Erythroblast (primary cell): Measurements from ENCODE around the gene RAB19.

Experiments
- DNase-seq, 2 experiments: peaks; one replicate each; lab custom pipeline; 2025; lab: John Stamatoyannopoulos, UW
- GATA1 ChIP-seq: IDR thresholded peaks from 2 replicates; pipeline ENCODE4 v1.6.1; 2011; ENCODE audit warnings: low read depth, mild to moderate bottlenecking, control low read depth, low read length, moderate library complexity
- POLR2A ChIP-seq: IDR thresholded peaks from 2 replicates; pipeline ENCODE4 v1.6.1; 2011; ENCODE audit warnings: mild to moderate bottlenecking, low read length

Gene RAB19, protein sequence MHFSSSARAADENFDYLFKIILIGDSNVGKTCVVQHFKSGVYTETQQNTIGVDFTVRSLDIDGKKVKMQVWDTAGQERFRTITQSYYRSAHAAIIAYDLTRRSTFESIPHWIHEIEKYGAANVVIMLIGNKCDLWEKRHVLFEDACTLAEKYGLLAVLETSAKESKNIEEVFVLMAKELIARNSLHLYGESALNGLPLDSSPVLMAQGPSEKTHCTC

DNA sequence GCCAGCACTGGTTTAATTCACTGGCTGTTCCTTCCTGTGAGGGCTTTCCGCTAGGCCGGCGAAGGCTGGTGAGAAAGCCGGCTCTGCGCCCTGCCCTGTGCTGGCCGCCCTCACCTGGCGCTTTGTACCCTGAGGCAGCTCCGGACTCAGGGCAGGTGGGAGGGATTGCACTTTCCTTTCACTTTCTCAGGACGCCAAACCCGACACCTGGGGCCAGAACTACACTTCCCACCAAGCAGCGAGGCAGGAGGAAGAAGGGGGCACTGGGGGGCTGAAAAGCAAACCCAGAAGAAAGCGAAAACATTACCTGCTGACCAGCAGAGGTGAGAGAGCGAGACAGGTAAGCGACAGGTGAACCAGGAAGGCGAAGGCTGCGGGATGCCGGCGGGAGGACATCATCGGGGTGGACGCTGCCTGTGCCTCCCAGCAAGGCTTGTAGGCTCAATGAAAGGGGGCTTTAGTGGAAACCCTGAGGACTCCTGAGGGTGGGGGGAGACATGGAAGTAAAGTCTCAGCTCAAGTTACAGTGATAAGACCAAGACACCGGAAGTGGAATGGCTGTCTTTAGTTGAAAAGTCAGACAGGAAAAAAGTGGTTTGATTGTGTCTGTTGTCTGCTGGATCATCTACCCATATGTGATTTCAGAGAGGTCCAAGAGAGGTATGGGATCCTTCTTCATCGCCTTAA lies at the start of gene RAB19:
Gene RAB19, plus strand, starts transcription at position 181 of the 687 bp plus-strand sequence. CDS start 3,589 bp downstream, outside the sequence.
- TF ChIP-seq POLR2A = no peak
- no peak for TF ChIP-seq GATA1
- DNase-seq = no peak

DNA sequence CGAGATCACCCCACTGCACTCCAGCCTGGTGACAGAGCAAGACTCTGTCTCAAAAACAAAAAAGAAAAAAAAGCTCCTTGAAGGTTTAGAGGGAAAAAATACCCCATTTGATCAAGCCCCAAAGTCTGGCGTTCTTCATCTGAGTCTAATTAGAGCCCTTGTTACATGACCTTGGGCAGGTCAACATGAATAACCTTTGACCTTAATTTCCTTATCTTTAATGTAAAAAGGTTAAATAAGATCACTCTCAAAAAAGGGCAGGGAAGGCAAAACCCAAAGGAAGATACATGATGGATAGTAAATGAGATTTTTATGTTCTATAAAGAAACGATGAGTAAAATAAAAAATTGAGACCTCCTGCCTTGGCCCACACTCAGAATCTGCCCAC lies 45.8 kb upstream of the RAB19 start:
- no peak for TF ChIP-seq GATA1
- no peak for TF ChIP-seq POLR2A
- no peak for DNase-seq

DNA sequence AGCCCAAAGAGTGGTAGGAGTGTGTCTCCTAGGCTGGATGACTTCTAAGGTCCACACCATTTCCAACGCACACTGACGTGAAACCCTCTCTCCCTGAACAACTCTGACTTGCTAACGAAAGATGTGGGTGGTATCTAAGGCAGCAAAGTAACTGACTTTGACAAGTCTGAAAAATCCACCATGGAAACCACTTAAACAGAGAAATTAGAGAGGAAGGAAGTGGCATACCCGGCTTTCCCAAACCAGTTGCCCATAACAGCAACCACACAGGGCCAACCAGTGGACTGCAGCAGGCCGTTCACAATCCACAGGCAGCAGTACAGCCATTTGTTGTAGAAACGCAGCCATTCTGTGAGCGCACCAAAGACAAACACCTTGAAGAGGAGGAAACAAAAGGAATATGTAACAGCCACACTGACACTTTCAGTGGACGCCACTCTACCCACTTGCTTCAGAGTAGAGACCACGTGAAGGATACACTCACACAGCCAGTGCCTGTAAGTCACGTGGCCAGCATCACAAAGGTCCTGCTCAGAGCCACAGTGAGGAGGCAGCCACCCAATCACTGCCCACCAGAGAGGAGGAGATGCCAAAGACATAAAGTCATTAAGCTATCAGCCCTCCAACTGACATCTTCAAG lies 45.3 kb upstream of the RAB19 start:
- no peak for DNase-seq
- TF ChIP-seq POLR2A = no peak
- TF ChIP-seq GATA1 = no peak

DNA sequence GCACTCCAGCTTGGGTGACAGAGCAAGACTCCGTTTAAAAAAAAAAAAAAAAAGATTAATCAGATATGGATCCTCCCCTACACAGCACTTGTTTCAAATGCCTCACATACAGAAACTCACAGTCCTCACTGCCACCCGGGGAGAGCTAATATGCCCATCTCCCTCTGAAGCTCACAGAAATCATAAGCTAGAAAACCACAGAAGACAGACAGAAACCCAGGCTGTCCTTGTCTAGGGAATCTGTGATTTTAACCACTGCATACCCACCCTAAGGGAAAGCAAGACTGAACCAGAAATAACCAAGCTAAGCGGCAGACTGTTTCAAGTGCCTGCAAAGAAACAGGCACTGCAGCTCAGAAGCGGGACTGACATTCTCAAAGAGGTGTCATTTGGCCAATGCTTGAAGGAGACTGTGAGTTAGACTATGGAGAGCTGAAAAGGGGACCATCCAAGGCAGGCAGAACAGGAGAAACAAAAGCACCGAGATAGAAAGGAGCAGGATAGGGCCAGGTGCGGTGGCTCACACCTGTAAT lies 43.1 kb upstream of the RAB19 start:
- DNase-seq = peak; percentile 7 to 24
- TF ChIP-seq GATA1 = no peak
- TF ChIP-seq POLR2A = no peak

DNA sequence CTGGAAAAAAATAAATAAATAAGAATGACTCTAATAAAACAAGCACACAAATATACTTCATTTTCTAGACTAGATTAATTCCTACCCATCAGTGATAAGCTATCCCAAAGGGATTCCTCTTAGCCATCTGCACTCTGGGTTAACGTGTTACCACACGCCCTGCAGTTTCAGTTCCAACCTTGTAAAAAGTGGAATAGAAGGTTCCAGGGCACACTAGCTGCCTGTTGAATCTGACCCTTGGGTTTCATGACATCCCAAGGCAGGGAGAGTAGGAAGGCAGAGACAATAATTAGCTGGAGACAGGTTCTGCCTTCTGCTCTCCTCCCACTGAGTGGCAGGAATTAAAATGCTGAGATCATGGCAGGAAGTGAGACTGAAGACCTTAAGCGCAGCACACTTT lies 39.0 kb upstream of the RAB19 start:
- TF ChIP-seq GATA1 (no peak), POLR2A (no peak)
- DNase-seq = no peak

DNA sequence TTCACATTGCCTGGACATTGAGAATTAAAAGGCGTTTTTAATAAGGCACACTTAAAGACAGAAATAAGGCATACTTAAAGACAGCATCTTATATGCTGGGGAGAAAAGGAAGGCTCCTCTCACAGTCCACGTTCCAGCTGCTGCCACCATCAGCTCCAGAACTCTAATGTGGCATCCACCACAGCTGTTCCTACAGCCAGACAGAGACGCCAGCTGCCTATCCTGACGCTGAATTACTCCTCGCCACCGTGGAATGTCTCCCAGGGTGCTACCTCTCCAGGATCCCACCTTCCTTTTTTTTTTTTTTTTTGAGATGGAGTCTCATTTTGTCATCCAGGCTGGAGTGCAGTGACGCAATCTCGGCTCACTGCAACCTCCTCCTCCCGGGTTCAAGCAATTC lies 36.3 kb upstream of the RAB19 start:
- DNase-seq = no peak
- no peak for TF ChIP-seq GATA1
- no peak for TF ChIP-seq POLR2A

DNA sequence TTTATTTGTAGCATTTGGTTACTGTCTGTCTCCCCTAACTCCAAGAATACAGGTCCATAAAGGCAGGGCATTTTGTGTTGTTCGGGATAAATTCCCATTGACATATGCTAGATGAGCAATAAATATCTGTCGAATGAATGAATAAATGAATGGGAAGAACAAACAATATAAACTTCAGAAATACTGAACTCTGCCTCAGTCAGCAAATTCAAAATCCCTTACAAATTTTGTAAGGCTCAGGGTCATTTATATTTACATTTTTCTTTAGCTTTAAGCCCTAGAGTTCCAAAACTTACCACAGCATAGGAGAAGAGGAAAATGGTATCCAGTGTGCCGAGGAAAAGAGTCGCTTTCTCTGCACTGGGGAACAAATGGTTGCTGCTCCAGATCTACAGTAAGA lies 34.6 kb upstream of the RAB19 start:
- TF ChIP-seq POLR2A (no peak), GATA1 (no peak)
- no peak for DNase-seq

DNA sequence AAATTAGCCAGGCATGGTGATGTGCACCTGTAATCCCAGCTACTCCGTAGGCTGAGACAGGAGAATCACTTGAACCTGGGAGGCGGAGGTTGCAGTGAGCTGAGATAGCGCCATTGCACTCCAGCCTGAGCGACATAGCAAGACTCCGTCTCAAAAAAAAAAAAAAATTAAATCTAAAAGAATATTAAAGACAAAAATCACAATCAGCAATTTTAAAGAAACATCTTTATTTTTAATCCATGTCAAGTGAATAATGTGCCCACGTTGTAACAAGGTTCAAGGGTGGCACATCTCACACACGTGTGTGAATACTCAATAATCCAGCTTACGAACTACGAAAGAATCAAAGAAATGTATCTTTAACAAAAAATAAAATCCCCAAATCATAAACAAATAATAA lies 28.5 kb upstream of the RAB19 start:
- TF ChIP-seq POLR2A (no peak), GATA1 (no peak)
- no peak for DNase-seq

DNA sequence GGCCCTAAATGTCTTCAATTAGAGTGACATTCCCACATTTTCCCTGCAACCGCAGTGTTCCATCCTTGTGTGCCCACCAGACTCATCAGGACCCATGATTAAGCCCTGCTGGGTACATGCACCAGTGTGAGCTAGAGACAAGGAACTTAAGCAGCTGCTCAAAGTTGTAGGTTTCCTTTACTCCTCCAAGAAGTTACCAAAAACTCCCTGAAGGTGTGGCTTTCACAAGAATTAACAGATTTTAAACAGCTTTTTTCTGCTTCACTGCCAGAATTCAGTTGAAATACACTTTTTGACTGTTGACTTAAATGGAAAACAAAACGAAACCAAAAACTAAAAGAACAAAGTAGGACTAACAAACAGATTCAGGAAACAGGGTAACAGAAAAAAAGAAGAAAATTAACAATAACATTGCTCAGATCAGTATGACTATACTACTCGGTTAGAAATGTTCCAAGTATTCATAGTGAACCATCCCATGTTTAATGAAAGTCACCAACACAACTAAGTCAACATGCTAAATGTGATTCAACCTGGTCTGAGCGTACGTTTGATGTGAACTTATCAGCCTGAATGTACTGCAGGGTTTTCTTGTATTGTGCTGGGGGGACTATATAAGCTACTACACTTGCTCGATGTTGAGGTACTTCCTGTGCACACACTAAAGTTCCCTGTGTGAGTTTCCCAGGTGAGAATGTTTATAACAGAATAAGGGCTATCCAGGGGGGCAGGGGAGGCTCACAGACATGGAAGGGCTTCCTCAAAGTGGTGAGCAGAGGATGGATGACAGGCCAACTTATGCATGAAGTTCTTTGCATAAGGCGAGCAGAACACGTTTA lies 27.7 kb upstream of the RAB19 start:
- TF ChIP-seq GATA1 (no peak), POLR2A (no peak)
- DNase-seq = no peak

DNA sequence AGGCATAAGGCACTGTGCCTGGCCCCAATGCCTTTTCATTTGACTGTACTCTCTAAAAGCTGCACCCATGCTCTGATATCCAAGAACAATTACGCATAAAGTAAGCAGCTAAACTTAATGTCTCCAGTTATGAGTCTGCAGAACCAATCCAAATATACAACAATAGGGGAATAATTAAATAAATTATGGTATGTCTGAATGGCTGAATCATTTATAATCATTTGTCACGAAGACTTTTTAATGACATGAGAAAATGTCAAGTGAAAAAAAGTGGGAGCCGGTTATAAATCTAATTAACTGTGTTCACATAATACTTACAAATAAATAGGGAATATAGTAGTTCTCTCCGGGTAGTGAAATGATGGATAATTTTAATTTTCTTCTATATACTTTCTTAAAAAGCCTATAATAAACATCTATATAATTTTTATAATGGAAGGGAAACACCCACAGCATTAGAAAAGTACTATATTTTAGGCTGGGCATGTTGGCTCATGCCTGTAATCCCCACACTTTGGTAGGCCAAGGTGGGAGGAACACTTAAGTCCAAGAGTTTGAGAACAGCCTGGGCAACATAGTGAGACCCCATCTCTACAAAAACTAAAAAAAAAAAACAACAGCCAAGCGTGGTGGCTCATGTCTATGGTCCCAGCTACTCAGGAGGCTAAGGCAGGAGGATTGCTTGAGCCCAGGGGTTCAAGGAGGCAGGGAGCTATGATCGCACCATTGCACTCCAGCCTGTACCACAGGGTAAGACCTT lies 19.7 kb upstream of the RAB19 start:
- no peak for DNase-seq
- no peak for TF ChIP-seq GATA1
- no peak for TF ChIP-seq POLR2A

DNA sequence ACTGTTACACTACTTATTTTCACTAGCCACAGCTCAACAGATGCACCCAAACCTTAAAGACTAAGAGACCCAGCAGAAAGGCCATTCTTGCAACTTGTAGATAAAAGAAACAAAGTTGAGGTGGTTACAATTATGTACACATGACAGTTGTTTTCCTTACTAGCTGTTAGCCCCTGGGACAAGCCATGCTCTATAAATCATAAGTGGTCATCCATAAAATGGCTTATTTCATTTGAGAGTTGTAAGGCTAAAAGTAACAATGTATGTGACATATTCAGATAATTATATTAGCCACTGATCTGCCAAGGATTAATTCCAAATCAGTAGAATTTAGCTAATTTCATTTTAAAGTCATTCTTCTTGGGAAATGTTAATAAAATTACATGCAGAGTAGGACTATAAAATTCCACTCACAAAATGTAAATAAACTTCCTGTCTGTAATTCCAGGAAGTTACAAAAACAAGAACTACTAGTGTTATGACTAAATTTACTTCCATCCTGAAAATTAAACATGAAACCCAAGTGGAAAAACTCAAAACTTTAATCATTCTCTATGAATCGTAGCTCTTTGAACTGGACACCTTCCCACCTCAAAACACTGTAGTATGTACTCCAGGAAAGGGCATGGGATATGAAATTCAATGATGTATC lies 18.8 kb upstream of the RAB19 start:
- no peak for DNase-seq
- TF ChIP-seq GATA1 = no peak

DNA sequence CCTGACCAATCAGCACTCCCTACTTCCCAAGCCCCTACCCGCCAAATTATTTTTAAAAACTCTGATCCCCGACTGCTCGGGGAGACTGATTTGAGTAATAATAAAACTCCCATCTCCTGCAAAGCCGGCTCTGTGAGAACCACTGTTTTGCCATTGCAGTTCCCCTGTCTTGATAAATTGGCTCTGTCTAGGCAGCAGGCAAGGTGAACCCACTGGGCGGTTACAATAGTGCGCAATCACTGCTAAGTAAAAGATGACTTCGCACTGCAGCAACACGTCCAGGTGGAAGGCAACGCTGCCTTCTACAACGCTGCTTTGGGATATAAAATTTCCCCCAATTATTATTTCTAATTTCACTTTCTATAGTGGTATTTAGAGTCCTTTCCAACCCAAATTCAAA lies 14.4 kb upstream of the RAB19 start:
- no peak for DNase-seq
- TF ChIP-seq POLR2A (no peak), GATA1 (no peak)
